Lower lobe of right lung (tissue), 2 donors: ENCODE data around the gene LPP. TPM values are rescaled to one million over a fixed set of nuclear protein-coding genes. Genes with fewer than 3 reads are reported as not detected.
A peak's percentile ranks its signal among the peaks of the same experiment; 100 is the strongest.

Experiments
- ATAC-seq, 2 donors: fragments of 200-7000 bp; cut with Tn5 transposase; one replicate each; pipeline ENCODE4 v1.9.1; 2020 to 2022; ENCODE audit warnings: mild to moderate bottlenecking in 2 of 2, moderate library complexity in 2 of 2
- DNase-seq: peaks from one replicate; pipeline ENCODE4 v3.0.0-alpha.2; 2020
- H3K27ac ChIP-seq: fragments of 200-600 bp; one replicate; pipeline ENCODE4 v1.8.0; 2022
- H3K27me3 ChIP-seq: fragments of 200-600 bp; one replicate; pipeline ENCODE4 v1.8.0; 2022; ENCODE audit warnings: low read depth
- H3K36me3 ChIP-seq: fragments of 200-600 bp; one replicate; pipeline ENCODE4 v1.8.0; 2022; ENCODE audit warnings: mild to moderate bottlenecking
- H3K4me1 ChIP-seq: fragments of 200-600 bp; one replicate; pipeline ENCODE4 v1.8.0; 2022
- H3K4me3 ChIP-seq: fragments of 200-600 bp; one replicate; pipeline ENCODE4 v1.8.0; 2022; ENCODE audit warnings: mild to moderate bottlenecking
- H3K9me3 ChIP-seq: fragments of 200-600 bp; one replicate; pipeline ENCODE4 v1.8.0; 2022
- intact Hi-C: fragments of 100-400 bp; cut with DNase I; formaldehyde crosslinking; loops from one replicate; pipeline ENCODE4 v1.11.0; 2022
- total RNA-seq: library from RNA; stranded (reverse); fragmentation: NEBNext Ultra II Directional; extraction: Animal tissue kit (Norgen Biotek cat#: 25700); gene quantifications from one replicate; pipeline ENCODE4 v1.2.1, GENCODE V29; 2021
- TF ChIP-seq, protein P1 (sequence below): fragments of 200-600 bp; IDR thresholded peaks from one replicate; pipeline ENCODE4 v1.8.0; 2022; ENCODE audit warnings: antibody characterized with exemption, mild to moderate bottlenecking
- donor health status: DM: no; HTN: yes; CAD: no; lungs with severe emphysema.

Gene LPP
- total RNA-seq, 1 donor from 2014 or later, result 180 TPM

DNA sequence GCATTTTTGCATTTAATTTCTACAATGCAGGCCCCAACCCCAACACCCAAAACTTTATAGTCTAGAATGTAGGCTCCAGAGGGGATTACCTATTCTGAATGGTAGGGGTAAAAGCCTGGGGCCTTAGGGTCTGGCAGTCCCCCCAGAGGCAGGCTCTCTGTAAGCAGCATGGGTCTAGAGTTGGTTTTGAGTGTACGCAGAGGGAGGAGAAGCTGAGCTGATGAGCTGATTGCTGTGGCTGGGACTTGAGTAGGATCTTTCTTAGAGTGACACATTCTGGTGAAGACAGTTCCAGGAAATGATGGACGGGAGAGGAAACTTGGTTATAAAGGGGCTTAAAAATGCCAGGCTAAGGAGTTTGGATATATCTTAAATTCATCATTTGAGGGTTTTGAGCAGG is 2.1 kb downstream of the LPP start:
- no peak overlapping the region for H3K4me3 ChIP-seq
- TF ChIP-seq, protein P1, sequence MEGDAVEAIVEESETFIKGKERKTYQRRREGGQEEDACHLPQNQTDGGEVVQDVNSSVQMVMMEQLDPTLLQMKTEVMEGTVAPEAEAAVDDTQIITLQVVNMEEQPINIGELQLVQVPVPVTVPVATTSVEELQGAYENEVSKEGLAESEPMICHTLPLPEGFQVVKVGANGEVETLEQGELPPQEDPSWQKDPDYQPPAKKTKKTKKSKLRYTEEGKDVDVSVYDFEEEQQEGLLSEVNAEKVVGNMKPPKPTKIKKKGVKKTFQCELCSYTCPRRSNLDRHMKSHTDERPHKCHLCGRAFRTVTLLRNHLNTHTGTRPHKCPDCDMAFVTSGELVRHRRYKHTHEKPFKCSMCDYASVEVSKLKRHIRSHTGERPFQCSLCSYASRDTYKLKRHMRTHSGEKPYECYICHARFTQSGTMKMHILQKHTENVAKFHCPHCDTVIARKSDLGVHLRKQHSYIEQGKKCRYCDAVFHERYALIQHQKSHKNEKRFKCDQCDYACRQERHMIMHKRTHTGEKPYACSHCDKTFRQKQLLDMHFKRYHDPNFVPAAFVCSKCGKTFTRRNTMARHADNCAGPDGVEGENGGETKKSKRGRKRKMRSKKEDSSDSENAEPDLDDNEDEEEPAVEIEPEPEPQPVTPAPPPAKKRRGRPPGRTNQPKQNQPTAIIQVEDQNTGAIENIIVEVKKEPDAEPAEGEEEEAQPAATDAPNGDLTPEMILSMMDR, result no peak
- intact Hi-C loops, result no loop called here

DNA sequence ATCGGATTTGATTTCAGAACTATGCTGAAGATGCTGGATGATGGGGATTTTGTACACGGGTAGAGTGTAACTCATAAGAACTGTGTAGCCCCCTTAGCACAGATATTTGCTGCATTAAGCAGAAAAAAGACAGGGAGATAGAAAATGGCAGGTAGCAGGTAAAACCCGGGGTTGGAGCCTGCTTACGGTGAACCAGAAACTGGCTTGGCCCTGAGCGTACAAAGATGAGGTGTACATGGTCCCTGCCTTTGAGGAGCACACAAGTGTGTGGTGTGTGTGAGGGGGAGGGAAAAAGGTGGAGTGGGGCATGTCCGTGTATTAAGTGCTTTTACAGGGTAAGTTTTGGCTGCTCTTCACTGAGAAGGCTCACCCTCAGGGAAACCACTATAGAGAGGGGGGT is 3.5 kb downstream of the LPP start:
- Histone ChIP-seq H3K9me3 (no peaks in the 10 kb centered on the region), H3K4me3 (no peak overlapping the region), H3K27ac (no peak overlapping the region), H3K36me3 (no peaks in the 10 kb centered on the region), H3K27me3 (no peaks in the 10 kb centered on the region), H3K4me1 (peaks cover 57% of the 10 kb centered on the region)
- ATAC-seq, result no peak
- TF ChIP-seq, protein P1, result no peak
- DNase-seq, result no peak
- intact Hi-C loops, result no loop called here

More for the DNA sequence above, 2.1 kb downstream of the LPP start:
- Histone ChIP-seq H3K36me3 (no peaks in the 10 kb centered on the region), H3K4me1 (peaks cover 61% of the 10 kb centered on the region), H3K9me3 (no peaks in the 10 kb centered on the region), H3K27me3 (no peaks in the 10 kb centered on the region), H3K27ac (peak overlapping the region; percentile 31)
- no peak for ATAC-seq
- no peak for DNase-seq

DNA sequence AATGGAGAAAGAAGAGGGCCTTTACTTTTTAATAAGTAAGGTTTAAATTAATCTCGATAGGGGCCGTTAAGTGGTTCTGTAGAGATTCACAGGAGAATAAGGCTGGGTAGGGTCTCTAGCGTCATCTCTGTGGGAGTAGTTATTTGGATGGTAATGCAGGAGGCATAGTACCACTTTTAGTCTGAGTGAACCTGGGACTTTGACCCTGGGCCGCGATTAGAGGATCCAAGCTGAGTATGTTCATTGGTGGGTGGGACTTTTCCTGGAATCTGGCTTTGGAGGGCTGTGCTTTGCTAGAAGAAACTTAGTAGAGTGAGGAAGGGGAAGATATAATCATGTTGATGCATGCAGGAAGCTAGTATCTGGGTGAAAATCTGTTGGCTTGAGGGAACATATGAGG is 4.0 kb downstream of the LPP start:
- peaks cover 52% of the 10 kb centered on the region for H3K4me1 ChIP-seq
- H3K27ac ChIP-seq, result no peak overlapping the region
- H3K27me3 ChIP-seq, result no peaks in the 10 kb centered on the region
- intact Hi-C loops, result no loop called here
- no peaks in the 10 kb centered on the region for H3K9me3 ChIP-seq
- TF ChIP-seq, protein P1, result no peak
- H3K4me3 ChIP-seq, result no peak overlapping the region
- H3K36me3 ChIP-seq, result no peaks in the 10 kb centered on the region
- DNase-seq (no peak), ATAC-seq (no peak)

DNA sequence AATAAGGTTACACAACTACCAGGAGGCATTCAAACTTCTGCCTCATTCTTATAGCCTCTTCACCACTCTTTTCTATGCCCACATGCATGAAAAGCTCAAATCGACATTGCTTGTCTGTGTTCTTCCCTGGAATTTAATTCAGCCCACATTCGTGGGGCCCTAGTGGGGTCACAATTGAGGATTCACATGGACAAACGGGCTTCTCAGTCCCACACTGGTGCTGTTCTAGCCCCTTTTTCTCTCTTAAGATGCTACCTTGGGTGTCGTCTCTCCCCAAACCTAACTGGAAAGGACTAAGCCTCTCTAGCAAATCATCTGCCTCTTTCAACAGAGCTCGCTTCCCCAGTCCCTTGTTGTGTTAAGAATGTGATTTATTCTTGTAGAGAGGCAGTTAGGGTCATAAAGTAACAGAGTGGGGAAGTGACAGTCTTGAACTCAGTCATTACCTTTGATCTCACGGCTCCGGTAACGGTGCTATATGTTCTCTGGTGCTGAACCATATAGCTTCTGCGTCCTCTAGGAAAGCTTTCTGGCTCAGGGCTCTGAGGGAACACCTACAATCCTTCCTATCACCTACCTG is 4.9 kb downstream of the LPP start:
- H3K4me3 ChIP-seq, result no peak overlapping the region
- intact Hi-C loops, result no loop called here
- peaks cover 55% of the 10 kb centered on the region for H3K4me1 ChIP-seq

DNA sequence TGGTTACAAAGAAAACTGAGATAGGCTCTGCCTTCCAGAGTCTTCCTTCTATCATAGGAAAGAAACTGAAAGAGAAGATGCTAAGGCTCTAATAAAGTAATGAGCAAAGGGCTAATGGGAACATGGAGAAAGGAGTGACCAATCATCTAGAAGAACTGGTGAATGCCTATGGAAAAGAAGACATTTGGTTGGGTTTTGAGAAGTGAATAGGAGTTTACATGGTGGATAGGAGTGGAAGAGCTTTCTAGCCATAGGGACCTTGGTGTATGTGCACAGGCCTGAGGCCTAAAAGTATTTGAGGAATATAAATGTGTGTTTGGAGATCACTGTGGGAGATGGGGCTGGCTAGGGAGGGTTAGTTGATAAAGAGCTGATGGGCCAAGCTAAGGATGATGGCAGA is 6.8 kb downstream of the LPP start:
- Histone ChIP-seq H3K27ac (no peak overlapping the region), H3K4me1 (peaks cover 50% of the 10 kb centered on the region), H3K4me3 (no peak overlapping the region), H3K9me3 (no peaks in the 10 kb centered on the region), H3K36me3 (no peaks in the 10 kb centered on the region), H3K27me3 (no peaks in the 10 kb centered on the region)
- ATAC-seq (no peak), DNase-seq (no peak)
- intact Hi-C loops, result no loop called here
- TF ChIP-seq, protein P1, result no peak

More for the DNA sequence above, 4.9 kb downstream of the LPP start:
- TF ChIP-seq, protein P1, result no peak
- no peak overlapping the region for H3K27ac ChIP-seq
- DNase-seq, result no peak
- no peaks in the 10 kb centered on the region for H3K27me3 ChIP-seq
- no peaks in the 10 kb centered on the region for H3K36me3 ChIP-seq
- H3K9me3 ChIP-seq, result no peaks in the 10 kb centered on the region
- ATAC-seq, result no peak
